ENCODE results near the gene BCL11A.

The BCL11A gene

DNA sequence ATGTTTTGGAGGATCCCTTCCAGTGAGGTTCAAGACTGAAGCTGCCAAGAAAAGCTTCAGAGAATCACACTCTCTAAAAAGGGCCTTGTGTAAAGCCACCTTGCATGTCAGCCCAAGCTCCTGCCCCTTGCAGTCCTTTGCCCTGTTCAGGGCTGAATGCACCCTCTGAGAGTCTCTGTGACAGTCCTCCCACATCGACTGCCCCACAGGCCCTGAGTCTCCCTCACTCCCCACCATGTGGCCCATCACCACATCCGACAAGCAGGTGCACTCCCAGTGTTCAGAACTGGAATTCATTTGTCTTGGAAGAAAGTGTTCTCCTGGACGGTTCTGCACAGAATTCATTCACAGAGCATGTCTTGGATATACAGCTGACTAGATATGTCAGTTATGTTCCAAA is 31.0 kb downstream of the BCL11A start:
- no peak for DNase-seq

DNA sequence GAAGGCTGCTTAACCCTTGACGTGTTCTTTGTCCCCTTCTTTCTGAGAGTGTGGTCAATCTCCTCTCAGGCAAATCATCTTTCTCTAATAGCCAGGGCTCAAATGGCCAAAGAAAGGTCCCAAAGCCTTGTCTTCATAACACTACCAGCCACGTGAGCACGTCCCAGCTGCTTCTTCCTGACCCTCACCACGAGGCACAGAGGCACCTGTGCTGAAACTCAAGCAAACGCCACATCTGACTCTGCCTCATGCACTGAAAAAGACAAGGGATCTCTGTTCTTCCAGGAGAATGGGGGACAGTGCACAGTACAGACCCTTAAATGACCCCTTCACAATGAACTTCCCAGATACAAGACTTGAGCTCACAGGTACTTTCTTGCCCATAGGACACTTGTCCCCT is 31.8 kb downstream of the BCL11A start:
- DNase-seq, result no peak

DNA sequence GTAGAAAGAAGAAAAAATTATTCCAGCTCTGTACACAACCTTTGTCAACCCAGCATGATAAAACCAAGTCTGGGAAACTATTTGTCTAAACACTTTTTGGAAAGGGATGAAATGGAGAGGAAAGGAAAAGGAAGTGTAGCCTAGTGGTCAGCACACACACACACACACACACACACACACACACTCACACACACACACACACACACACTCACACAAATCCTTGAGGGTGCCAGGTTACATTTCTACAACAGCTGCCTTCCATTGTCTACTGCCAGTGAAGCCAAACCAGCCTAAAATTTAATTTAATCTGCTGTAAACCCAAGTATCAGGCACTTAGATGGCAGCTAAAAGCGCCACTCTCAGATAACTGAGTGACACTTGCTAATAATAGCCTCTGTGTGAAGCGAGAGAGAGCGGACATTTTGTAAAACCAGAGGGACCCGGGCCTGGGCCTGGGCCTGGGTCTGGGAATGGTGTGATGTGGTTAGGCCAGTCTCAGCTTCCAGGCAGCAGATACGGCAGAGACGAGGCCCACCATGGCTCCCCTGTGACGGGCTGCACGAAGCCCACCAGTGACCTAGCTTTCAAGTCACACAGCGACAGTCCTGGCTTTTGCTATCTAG is 32.4 kb downstream of the BCL11A start:
- DNase-seq, result no peak

DNA sequence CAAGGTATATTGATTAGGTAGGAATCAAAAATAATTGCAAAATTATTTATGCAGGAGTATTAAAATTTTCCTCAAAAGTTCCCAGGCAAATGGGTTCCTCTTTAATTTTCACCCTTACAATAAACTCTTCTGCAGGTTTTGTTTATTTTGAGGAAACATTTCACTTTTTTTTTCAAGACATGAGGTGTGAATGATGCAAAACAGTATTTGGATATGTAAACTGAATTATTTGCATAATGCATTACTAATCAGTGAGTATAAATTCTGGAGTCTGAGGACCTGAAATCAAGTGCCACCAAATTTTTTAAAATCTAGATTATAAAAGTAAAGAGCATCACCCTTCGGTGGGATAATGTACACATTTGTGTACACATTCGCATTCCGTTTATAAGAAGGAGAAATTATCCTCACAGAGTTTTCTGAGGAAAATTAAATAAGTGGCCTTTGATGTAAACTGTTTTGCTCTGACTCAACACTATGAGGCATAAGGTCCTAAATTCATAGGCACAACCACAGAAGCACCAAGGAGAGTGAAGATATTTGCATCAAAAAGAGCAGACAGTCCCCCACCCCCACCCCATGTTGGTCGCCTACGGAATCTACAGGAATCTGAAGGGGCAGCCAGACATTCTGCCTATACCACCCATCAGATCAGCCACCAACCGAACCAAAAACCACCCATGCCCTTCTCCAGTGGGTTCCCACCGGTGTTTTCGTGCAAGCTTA is 33.1 kb downstream of the BCL11A start:
- DNase-seq, result no peak

DNA sequence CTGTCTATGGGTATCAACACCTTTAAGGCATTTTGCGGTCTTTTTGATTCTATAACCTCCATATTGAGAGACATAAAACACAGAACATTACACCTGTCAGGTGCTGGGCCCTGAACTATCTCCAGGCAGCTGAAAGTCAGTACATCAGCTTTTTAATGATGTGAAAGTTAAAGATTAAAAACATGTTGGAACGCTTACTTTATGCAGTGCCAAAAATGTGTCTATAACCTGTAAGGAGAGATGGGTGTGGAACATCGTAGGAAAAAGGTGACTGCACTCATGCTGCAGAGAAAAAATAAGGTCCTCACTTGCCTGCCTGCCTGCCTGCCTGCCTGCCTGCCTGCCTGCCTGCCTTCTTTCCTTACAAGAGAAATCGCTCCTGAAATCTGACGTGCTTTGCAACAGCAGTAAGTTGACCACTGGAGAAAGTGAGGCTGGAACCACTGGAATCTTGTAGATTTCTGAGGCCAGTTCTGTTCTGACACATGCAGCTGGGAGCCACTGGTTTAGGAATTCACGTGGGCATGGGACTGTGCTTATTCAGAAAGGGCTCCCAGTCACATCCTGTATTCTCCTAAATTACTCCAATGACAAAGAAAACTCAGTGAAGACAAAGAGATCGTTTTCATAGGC is 34.1 kb downstream of the BCL11A start:
- DNase-seq, result no peak

DNA sequence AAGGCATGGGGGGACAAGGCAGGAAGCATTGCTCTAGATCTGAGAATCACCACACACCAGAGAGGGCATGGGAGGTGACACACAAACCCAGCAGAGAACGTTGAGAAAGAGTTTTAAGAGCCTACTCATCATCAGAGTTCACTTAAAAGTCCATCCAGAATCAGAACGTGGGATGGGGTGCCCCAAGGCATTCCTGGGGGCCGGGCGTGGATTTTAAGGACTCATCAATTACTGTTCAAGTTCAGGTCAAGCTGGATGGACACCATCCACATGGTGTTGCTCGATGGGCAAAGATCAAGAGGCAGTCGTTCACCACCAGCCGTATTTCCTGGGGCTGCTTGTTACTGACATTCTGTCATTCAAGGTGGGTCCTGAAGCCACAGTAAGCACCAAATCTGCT is 34.9 kb downstream of the BCL11A start:
- no peak for DNase-seq

DNA sequence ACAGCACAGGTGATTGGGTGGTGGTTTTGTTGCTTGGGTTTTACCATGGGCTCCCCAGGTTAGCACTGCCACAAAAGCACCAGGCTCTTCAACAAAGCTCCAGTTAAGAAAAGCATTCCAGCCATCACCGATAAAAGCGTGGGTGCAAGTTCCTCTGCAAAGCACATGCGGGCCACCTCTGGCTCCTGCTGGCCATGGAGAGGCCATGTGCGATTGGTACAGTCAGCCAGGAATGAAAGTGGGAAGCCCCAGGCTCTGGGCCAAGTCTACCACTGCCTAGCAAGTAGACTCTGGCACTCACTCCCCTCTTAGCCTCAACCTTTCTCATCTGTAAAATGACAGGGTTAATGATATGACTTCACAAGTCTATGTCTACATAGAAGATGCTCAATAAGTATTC is 36.0 kb downstream of the BCL11A start:
- DNase-seq, result no peak

DNA sequence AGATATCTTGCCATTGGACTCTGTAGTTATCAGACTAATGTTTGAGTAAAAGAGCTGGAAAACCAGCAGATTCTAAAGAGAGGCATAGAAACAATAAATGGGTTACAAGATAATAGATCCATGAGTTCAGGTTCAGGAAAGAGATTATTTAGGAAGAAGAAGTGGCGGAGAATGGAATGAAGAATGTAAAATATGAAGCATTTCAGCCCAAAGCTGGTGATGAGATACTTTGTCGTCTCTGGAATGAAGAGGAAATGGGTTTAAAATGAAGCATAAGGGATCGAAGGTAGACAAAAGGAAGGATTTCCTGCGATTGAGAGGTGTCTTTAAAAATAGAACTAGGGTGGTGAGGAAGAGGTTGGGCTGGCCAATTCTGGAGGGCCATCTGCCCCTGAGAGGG is 36.6 kb downstream of the BCL11A start:
- DNase-seq, result no peak

DNA sequence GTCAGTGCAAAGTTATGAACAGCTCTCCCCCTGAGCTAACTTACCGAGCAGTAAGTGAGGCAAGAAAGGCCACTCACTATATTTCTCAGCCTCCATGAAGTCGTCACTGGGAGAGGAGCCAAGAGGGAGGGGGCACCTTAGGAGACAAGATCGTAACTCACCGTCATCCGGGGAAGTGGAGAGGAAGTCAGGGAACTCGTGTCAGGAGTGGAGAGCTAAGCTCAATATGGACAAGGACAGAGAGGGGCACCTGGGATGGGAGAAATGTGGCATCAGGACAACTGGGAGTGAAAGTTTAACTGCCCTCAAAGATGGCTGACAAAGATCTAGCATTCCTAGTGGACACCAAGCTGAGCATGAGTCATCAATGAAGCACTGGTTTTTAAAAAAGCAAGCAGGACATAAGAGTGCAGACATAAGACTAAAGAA is 37.1 kb downstream of the BCL11A start:
- DNase-seq, result no peak

DNA sequence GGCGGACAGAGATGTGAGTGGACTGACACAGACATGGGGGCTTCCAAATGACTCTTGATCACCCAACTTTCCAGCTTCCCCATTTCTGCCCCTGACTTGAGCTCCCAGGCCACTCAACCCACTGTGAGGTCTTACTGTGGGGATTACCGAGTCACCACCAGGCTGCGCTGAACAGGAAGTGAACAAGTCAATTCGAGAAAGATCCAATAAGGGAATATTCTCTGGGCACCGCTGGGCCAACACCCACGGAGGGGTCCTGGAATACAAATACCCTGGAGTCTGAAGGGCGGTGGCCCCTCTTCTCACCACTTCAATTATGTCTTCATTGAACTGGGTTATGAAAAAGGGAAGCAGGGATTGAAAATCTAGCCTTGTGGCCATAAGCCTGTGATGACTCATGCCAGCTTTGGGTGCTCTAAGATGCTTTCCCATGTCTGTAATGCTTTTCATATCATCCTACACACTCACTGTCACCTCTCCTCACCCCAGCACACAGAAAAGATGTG is 37.7 kb downstream of the BCL11A start:
- no peak for DNase-seq

DNA sequence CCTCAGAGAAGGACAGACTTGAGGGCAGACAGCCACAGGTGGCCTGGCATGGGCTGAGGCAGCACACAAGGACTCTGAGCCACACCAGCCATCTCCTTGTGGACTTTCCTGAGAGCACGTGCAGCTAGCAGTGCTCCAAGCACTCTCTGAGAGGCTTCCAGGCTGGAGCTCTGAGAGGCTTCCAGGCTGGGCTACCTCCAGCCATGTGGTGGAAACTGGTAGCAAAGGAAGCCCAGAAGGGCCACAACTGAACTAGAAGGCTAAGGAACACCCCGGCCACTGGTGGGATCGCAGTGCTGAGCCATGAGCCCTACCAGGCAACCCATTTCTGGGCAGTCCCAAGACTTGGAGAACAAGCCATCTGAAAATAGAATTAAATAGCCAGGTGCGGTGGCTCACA is 39.5 kb downstream of the BCL11A start:
- no peak for DNase-seq

DNA sequence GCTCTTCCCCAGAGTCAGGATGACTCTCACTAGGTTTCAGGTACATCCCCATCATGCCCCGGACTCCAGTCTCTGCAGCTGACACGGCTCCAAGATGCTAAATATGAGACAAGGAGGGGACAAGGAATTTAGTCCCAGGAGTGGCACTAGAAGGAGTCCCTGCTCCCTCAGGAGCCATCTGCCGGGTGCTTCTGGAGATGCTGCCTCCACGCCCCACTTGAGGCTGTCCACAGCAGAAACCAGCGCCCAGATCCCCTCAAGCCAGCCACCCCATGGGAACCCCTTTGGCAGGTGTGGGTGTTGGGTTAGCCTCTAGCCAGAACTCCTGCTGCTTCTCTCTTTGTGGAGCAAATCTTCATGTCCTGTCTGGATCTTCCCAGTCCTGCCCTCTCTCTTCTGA is 40.3 kb downstream of the BCL11A start:
- DNase-seq, result no peak

DNA sequence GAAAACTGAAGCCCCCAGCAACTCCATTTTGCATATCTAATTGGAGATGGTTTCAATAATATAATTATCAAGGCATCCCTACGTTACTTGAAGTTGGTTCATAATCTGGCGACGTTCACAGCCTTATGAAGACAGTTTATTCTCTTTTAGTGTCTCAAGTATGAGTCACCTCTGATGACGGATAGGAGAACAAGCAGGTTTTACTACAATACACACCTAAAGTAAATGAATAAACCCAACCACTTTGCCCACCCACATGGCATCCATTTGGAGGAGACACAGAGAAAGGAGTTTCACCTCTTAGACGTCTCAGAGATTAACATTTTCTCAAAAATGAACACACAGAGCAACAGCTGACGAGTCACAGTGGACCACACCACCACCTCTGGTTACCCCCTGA is 40.8 kb downstream of the BCL11A start:
- DNase-seq, result no peak

DNA sequence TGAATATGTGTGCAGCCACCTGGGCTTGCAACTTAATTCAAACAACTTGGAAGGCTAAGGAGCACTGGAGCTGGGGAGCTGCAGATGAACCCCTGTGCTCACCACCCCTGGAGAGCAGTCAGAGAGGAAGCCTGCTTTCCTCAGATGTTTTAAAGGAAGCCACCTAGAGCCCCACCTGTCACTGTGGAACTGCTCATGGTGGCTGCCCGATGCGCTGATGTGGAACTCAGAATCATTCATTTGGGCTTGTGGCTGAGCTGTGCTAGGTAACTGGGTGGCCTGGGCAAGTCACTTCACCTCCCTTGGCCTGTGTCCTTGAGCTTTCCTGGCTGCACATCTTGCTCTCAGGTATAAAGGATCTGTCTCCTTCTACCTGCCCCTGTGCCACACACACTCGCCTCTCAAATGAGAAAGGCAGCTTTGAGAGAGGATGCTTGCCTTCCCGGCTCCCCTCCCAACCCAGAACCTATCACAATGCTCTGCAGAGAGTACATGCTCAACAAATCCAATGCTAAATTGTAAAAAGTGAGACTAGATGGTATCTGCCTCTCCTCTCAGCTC is 41.3 kb downstream of the BCL11A start:
- no peak for DNase-seq

DNA sequence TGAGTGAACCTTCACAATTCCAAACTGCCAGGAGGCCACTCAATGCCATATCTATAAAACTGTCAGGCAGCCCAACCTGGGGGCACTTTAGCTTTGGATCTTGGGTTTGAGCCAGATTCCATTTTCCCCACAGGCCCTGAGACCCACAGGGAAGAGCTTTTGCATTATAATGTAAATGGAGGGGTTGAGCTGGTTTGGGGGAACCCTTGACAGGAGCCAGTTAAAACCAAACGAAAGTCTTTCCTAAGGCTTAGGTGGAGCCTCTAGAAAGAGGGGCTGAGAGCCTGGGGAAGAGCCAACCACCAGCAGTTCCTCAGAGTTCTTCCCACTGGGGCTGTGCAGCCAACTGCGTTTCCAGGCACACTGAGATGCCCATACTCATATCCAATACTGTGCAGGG is 42.7 kb downstream of the BCL11A start:
- no peak for DNase-seq

DNA sequence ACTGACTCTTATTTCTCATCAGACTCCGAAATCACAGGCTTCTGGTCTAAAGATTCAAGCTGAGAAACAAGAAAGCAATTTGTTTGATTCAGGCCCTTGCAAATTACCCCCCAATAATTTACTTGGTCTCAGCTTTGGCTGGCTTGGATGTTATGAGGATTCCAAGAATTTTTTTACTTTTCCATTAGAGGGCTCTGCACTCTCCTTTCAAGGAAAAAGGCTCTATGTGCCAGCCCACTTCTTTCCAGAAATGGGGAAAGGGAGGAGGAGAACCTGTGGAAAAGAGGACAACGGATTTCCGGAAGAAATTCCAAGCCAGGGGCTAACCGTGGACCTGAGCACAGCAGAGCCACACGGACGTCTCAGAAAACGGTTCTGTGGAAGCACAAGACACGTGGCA is 44.4 kb downstream of the BCL11A start:
- no peak for DNase-seq

DNA sequence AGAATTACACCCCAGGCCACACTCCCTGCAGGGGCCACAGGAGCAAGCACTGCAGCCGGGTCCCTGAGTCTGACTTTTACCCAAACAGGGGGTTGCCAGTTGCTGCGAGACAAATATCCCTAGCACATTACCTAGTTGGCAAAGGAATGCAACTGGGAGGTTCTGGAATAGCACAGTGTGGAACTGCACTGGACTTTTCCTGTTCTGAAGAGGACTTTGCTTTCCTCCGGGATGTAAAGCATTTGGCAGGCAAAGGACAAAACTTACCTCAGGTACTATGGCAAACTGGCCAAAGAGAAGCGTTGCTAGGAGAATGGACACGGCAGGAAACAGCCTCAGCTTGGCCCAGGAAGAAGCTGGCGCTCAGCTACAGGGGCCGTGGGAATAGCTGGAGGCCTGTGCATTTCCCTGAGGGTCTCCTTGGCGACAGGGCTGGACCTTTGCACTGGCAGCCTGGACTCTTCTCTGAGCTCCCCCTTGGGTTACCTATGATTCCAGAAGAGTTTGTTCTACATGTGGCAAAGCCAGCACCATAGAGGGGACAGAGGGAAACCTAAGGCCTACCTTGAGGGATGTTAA is 45.0 kb downstream of the BCL11A start:
- no peak for DNase-seq

DNA sequence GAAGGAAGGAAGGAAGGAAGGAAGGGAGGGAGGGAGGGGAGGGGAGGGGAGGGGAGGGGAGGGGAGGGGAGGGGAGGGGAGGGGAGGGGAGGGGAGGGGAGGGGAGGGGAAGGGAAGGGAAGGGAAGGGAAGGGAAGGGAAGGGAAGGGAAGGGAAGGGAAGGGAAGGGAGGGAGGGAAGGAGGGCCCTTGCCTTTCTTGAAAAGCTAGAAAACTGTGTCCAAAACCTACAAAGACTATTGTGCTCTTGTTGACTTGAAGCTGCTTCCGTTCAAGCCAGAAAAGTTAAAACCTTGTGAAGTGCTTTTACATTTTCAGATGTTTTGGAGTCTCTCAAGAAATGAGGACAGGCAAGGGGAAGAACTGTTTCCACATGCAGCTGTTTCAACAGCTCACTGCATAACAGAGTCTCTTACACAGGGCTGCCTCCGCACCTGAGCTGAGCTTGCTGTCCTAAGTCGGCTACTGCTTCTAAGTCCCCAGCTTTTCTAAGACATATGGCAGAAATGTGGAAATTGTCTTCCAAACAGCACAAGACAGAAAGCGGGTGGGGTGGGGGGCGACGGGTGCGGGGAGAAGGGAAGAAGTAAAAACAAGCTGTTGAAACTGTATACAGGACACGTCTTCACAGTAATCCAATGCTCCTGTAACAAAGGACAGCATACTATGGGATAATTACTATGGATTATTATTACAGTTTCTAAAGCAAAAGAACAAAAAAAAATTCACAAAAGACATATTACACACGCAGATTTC is 46.1 kb downstream of the BCL11A start:
- DNase-seq, result no peak

DNA sequence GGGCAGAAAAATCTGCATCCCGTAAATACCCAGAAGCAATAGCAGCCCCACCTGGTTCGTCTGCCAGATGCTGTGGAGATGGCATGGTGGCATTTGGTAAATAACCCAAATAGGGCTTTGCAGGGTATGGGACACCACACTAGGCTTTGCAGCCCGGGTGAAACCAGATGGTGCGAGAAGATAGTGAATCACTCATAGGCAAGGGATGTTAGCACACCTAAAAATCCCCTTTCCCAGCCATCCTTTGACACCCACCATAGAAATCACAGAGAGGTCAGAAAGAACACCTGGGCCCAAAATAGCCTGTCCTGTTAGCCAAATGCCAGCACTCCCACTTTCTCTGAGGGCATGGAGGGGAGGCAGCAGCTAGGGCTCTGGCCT is 47.6 kb downstream of the BCL11A start:
- no peak for DNase-seq

DNA sequence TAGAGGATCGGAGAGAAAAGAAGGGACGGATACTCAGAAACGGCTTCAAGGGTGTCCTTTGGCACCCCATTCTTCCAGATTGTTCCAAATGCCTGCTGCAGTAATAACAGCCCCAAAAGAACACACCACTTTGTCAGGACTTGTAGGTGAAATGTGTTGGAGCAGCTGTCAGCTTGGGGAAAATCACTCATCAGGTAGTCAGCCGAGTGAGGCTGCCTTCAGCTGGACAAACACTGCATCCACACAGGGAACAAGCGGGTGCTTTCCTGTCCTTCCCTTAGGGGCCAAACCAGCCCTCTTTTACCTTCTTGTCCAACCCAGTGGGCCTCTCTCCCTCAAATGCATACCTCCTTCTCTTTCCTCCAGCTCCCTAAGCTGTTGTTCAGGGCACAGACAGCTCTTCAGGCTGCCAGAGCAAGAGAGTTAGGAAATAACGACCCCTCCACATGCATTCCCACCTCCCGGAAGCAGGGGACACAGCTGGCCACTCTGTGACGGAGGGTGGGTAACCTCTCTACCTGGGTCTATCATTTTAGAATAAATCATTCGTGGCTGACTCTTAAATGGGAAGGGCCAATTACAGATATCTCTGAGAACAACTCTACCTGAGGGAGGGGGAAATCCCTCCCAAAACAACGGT is 48.1 kb downstream of the BCL11A start:
- DNase-seq, result no peak

DNA sequence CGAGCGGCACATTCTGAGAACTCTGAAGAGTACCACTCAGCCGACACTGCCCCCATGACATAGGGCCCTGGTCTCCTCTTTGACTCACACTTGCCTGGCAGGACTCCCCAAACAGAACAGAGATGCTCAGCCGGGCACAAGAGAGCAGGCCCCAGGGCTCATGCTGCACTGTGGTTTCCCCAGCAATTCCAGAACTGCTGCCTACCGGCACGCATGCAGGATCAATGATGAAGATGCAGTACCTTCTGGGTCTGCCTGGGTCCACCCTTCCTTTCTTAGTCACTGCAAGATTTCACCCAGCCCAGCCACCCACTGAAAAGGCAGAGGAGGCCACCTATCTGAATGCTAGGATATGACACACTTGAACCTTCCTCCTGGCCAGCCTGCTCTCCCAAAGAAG is 49.4 kb downstream of the BCL11A start:
- DNase-seq, result no peak

DNA sequence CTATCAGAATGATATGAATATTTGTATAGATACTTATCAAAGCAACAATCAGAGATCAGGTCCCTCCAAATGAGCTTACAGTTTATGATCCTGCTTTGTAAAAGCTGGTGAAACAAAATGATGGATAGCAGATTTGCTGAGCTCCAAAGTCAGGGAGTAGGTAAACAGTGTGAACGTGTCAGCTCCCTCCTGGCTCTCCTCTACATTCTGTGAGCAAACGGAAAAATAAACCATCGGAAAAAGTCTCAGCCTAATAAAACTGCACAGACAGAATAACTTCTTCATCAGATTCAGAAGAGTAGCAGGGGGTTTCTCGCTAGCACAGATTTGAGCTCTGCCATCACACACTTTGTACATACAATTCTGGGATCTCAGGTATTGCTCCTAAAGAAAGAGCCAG is 51.3 kb downstream of the BCL11A start:
- DNase-seq, result no peak
